ENCODE data around the gene SPECC1.

DNA sequence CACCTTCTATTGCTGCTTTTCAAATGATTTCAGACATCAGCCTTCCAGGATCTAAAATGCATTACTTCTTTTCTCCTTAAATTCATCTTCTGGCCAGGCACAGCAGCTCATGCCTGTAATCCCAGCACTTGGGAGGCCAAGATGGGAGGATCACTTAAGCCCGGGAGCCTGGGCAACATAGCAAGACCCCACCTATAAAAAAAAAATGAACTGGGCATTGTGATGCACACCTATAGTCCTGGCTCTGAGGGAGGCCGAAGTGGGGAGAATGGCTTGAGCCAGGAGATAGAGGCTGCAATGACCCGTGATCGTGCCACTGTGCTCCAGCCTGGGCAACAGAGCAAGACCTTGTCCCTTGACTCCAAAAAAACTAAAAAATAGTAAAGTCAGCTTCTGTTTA is 208.5 kb downstream of the SPECC1 start:
- TF ChIP-seq MCM2 (IDR thresholded peaks at IDR 0.05; ENCODE audit: low read depth), result no peak
- TF ChIP-seq, protein P1, sequence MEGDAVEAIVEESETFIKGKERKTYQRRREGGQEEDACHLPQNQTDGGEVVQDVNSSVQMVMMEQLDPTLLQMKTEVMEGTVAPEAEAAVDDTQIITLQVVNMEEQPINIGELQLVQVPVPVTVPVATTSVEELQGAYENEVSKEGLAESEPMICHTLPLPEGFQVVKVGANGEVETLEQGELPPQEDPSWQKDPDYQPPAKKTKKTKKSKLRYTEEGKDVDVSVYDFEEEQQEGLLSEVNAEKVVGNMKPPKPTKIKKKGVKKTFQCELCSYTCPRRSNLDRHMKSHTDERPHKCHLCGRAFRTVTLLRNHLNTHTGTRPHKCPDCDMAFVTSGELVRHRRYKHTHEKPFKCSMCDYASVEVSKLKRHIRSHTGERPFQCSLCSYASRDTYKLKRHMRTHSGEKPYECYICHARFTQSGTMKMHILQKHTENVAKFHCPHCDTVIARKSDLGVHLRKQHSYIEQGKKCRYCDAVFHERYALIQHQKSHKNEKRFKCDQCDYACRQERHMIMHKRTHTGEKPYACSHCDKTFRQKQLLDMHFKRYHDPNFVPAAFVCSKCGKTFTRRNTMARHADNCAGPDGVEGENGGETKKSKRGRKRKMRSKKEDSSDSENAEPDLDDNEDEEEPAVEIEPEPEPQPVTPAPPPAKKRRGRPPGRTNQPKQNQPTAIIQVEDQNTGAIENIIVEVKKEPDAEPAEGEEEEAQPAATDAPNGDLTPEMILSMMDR (IDR thresholded peaks at IDR 0.05 in 2 of 3, conservative IDR thresholded peaks at IDR 0.05 in 1 of 3; ENCODE audit: insufficient read depth in 2 of 3, low read depth in 1 of 3, low read length in 3 of 3), result no peak
- TF ChIP-seq YY1 (IDR thresholded peaks at IDR 0.05; ENCODE audit: borderline replicate concordance in 1 of 3, control insufficient read depth in 1 of 3, extremely low read depth in 1 of 3, insufficient read depth in 3 of 3, insufficient read length in 1 of 3, insufficient replicate concordance in 2 of 3, low read depth in 1 of 3, low read length in 2 of 3), result no peak
- TF ChIP-seq SLC30A9 (CRISPR knock-in tag; IDR thresholded peaks at IDR 0.05), result no peak
- TF ChIP-seq, protein P2, sequence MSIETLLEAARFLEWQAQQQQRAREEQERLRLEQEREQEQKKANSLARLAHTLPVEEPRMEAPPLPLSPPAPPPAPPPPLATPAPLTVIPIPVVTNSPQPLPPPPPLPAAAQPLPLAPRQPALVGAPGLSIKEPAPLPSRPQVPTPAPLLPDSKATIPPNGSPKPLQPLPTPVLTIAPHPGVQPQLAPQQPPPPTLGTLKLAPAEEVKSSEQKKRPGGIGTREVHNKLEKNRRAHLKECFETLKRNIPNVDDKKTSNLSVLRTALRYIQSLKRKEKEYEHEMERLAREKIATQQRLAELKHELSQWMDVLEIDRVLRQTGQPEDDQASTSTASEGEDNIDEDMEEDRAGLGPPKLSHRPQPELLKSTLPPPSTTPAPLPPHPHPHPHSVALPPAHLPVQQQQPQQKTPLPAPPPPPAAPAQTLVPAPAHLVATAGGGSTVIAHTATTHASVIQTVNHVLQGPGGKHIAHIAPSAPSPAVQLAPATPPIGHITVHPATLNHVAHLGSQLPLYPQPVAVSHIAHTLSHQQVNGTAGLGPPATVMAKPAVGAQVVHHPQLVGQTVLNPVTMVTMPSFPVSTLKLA (conservative IDR thresholded peaks at IDR 0.05), result no peak
- no peak for TF ChIP-seq POLR2AphosphoS5 (IDR thresholded peaks at IDR 0.05; ENCODE audit: control insufficient read depth, insufficient read depth, low read depth, low read length)
- TF ChIP-seq ZFX (CRISPR knock-in tag; IDR thresholded peaks at IDR 0.05), result no peak
